ENCODE data around the gene GATA3. TPM values are rescaled to one million over a fixed set of nuclear protein-coding genes. Genes with fewer than 3 reads are reported as not detected.

The GATA3 gene
- total RNA-seq, 1 donor = not detected

- Histone ChIP-seq H2AFZ (ENCODE audit: low read length) (no peak overlapping the region), H3K4me2 (ENCODE audit: insufficient read depth, low read length) (peak overlapping the region; percentile 77), H3K27me3 (ENCODE audit: insufficient read depth, low read length) (peaks cover 79% of the 10 kb centered on the region), H3K4me3 (ENCODE audit: insufficient read depth, low read length) (peak overlapping the region; percentile 54), H4K20me1 (ENCODE audit: insufficient read depth, low read length) (no peaks in the 10 kb centered on the region), H3K9me3 (ENCODE audit: low read depth, low read length) (no peaks in the 10 kb centered on the region), H3K4me1 (ENCODE audit: insufficient read depth, low read length) (peaks cover 6% of the 10 kb centered on the region), H3K27ac (ENCODE audit: low read depth, low read length) (no peak overlapping the region), H3K36me3 (ENCODE audit: insufficient read depth, low read length) (no peaks in the 10 kb centered on the region), H3K79me2 (ENCODE audit: insufficient read depth, low read length) (no peaks in the 10 kb centered on the region)
- peak; percentile 99 for DNase-seq (ENCODE audit: insufficient read length, low spot score, missing footprints)
- no peak for TF ChIP-seq CTCF (IDR thresholded peaks at IDR 0.05; ENCODE audit: extremely low read depth, low read depth, low read length)
Observed at GRCh38 chr10:8053446-8054243, 843 bp upstream of the GATA3 start.

- peak overlapping the region; percentile 54 for H3K4me3 ChIP-seq (ENCODE audit: insufficient read depth, low read length)
- no peak overlapping the region for H2AFZ ChIP-seq (ENCODE audit: low read length)
- no peaks in the 10 kb centered on the region for H3K79me2 ChIP-seq (ENCODE audit: insufficient read depth, low read length)
- no peaks in the 10 kb centered on the region for H3K36me3 ChIP-seq (ENCODE audit: insufficient read depth, low read length)
- H3K9me3 ChIP-seq (ENCODE audit: low read depth, low read length) = no peaks in the 10 kb centered on the region
- H3K27me3 ChIP-seq (ENCODE audit: insufficient read depth, low read length) = peaks cover 76% of the 10 kb centered on the region
- DNase-seq (ENCODE audit: insufficient read length, low spot score, missing footprints) = peak; percentile 92
- no peak for TF ChIP-seq CTCF (IDR thresholded peaks at IDR 0.05; ENCODE audit: extremely low read depth, low read depth, low read length)
- peaks cover 6% of the 10 kb centered on the region for H3K4me1 ChIP-seq (ENCODE audit: insufficient read depth, low read length)
- H3K27ac ChIP-seq (ENCODE audit: low read depth, low read length) = no peak overlapping the region
- H3K4me2 ChIP-seq (ENCODE audit: insufficient read depth, low read length) = peak overlapping the region; percentile 77
- H4K20me1 ChIP-seq (ENCODE audit: insufficient read depth, low read length) = no peaks in the 10 kb centered on the region
Observed at GRCh38 chr10:8054244-8054493, 319 bp upstream of the GATA3 start.

- H3K27ac ChIP-seq (ENCODE audit: low read depth, low read length) = no peak overlapping the region
- H3K4me1 ChIP-seq (ENCODE audit: insufficient read depth, low read length) = peaks cover 6% of the 10 kb centered on the region
- H3K79me2 ChIP-seq (ENCODE audit: insufficient read depth, low read length) = no peaks in the 10 kb centered on the region
- H3K36me3 ChIP-seq (ENCODE audit: insufficient read depth, low read length) = no peaks in the 10 kb centered on the region
- no peak overlapping the region for H3K4me2 ChIP-seq (ENCODE audit: insufficient read depth, low read length)
- H3K27me3 ChIP-seq (ENCODE audit: insufficient read depth, low read length) = peaks cover 72% of the 10 kb centered on the region
- peak; percentile 83 for DNase-seq (ENCODE audit: insufficient read length, low spot score, missing footprints)
- TF ChIP-seq CTCF (IDR thresholded peaks at IDR 0.05; ENCODE audit: extremely low read depth, low read depth, low read length) = no peak
- H3K9me3 ChIP-seq (ENCODE audit: low read depth, low read length) = no peaks in the 10 kb centered on the region
- H2AFZ ChIP-seq (ENCODE audit: low read length) = no peak overlapping the region
- no peaks in the 10 kb centered on the region for H4K20me1 ChIP-seq (ENCODE audit: insufficient read depth, low read length)
- no peak overlapping the region for H3K4me3 ChIP-seq (ENCODE audit: insufficient read depth, low read length)
Observed at GRCh38 chr10:8055420-8056349, 1.2 kb downstream of the GATA3 start.

- Histone ChIP-seq H3K9me3 (ENCODE audit: low read depth, low read length) (no peaks in the 10 kb centered on the region), H2AFZ (ENCODE audit: low read length) (no peak overlapping the region), H3K27me3 (ENCODE audit: insufficient read depth, low read length) (peaks cover 66% of the 10 kb centered on the region), H3K36me3 (ENCODE audit: insufficient read depth, low read length) (no peaks in the 10 kb centered on the region), H3K4me1 (ENCODE audit: insufficient read depth, low read length) (peaks cover 6% of the 10 kb centered on the region), H3K4me3 (ENCODE audit: insufficient read depth, low read length) (no peak overlapping the region), H4K20me1 (ENCODE audit: insufficient read depth, low read length) (no peaks in the 10 kb centered on the region), H3K27ac (ENCODE audit: low read depth, low read length) (no peak overlapping the region), H3K79me2 (ENCODE audit: insufficient read depth, low read length) (no peaks in the 10 kb centered on the region), H3K4me2 (ENCODE audit: insufficient read depth, low read length) (no peak overlapping the region)
- no peak for TF ChIP-seq CTCF (IDR thresholded peaks at IDR 0.05; ENCODE audit: extremely low read depth, low read depth, low read length)
- peak; percentile 82 for DNase-seq (ENCODE audit: insufficient read length, low spot score, missing footprints)
Observed at GRCh38 chr10:8056378-8056777, 1.9 kb downstream of the GATA3 start.
